HG03196 (cell line): ENCODE data around the gene TNK2.
"Not testable (repeated sequence)": the region's sequence is repeated elsewhere in the genome, so short reads cannot be mapped to it uniquely, and the experiment has no call there.

Source experiments
- ATAC-seq: cut with Tn5 transposase; IDR thresholded peaks from one replicate; pipeline ENCODE4 v1.9.1; 2021; ENCODE audit not compliant: unreplicated experiment

TNK2 gene

DNA sequence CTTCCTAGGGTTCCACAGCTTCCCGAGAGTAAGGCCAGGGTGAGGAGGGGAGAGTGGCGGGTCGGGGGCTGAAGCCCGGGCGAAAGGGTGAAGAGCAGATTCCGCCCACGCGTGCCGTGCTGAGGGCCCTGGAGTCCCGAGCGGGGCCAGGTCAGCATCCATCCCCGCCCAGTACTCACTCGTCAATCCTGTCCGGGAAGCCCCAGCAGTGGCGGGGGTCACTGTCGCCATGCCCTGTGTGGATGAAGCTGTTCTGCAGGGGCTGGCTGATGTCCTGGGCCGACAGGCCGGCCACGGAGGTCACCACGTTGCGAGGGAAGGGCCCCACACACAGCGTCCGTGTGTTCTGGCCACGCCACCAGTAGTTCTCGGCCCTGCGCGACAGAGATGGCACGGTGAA, 36.3 kb downstream of the TNK2 start:
- no peak for ATAC-seq

DNA sequence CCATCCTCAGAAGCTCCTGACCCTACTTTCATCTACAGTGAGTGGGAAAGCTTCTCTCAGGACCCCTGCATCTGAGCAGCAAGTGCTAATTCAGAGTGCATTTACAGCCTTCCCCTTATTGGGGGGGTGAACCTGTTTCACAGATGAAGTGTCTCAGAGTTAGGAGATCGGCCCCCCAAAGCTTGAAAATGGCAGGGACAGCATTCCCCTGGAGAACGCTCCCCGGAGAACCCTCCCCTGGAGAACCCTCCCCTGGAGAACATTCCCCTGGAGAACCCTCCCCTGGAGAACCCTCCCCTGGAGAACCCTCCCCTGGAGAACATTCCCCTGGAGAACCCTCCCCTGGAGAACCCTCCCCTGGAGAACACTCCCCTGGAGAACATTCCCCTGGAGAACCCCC, 36.7 kb downstream of the TNK2 start:
- ATAC-seq, result not testable (repeated sequence)

DNA sequence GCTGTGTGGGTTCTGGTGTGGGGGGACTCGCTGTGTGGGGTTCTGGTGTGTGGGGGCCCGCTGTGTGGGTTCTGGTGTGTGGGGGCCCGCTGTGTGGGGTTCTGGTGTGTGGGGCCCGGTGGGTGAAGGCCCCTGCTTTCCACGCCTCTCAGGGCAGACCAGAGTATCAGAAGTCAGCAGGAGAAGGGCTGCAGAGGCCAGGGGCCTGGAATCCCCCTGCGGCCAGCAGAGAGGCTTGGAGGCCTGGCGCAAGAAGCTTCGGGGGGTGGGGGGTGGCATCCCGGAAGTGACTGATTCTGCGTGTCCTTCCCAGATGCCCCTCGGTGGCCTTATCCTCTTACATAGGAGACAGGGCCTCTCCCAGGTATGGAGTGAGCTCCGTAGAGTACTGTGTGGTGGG, 37.4 kb downstream of the TNK2 start:
- ATAC-seq, result no peak

GRCh38 chr3:195870442-195870841, 37.9 kb downstream of the TNK2 start:
- ATAC-seq, result no peak

DNA sequence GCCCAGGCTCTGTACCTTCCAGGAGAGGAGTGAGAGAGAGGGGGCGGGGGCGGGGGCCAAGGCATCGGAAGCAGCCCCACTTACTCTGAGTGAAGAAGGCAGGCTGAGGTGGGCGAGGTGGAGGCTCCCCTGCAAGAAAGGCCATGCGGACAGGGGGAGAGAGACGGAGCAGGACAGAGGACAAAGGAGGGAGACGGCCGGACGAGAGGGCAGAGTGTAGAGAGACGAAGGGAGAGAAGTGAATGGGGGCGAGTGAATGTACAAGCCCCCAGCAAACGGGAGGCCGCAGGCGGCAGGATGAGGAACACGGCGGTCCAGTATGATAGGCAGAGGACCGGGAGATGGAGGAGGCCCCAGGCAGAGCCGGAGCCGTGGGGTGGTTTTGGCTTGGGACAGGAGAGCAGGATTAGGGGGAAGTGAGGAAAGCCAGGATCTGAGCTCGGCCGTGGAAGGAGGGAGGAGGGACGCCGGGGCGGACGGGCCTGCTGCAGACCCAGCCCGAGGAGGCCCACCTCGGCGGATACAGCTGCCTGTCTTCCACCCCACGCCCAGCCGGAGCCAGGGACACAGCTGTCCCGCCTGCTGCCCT, 38.8 kb downstream of the TNK2 start:
- no peak for ATAC-seq

GRCh38 chr3:195868866-195869412, 39.4 kb downstream of the TNK2 start:
- ATAC-seq, result no peak

GRCh38 chr3:195868336-195868865, 40.0 kb downstream of the TNK2 start:
- ATAC-seq, result no peak

DNA sequence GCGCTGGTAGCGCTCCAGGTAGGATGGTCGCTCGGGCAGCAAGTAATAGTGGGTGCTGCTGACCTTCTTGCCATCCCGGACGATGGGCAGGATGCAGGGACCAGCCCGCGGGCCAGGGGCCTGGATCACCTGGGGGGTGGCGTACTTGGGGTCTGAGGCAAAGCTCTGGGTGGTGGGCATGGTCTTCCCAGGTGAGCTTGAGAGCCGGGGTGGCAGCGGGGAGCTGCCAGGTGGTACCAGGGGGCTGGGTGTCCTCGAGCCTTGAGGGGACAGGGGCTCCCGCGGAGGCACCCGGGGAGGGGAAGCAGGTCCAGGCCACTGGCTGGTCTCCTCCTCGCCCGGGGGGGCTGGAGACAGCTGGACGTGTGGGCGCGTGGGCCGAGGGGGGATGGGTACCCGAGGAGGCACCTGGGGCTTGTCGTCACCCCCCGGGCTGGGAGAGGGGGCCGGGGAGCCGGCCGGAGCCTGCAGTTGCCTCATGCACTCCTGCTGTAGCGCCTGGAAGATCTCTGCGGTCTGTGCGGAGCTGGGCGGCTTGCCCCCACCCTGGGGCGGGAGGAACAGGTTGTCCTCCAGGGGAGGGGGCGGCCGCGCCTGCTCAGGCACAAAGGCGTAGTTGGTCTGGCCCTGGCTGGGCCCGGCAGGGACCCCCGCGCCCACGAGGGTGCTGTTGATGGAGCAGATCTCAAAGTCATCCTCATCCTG, 40.6 kb downstream of the TNK2 start:
- no peak for ATAC-seq

- no peak for ATAC-seq
Measured at GRCh38 chr3:195866686-195867511, 41.5 kb downstream of the TNK2 start.

- ATAC-seq, result no peak
Measured at GRCh38 chr3:195865752-195866151, 42.6 kb downstream of the TNK2 start.

DNA sequence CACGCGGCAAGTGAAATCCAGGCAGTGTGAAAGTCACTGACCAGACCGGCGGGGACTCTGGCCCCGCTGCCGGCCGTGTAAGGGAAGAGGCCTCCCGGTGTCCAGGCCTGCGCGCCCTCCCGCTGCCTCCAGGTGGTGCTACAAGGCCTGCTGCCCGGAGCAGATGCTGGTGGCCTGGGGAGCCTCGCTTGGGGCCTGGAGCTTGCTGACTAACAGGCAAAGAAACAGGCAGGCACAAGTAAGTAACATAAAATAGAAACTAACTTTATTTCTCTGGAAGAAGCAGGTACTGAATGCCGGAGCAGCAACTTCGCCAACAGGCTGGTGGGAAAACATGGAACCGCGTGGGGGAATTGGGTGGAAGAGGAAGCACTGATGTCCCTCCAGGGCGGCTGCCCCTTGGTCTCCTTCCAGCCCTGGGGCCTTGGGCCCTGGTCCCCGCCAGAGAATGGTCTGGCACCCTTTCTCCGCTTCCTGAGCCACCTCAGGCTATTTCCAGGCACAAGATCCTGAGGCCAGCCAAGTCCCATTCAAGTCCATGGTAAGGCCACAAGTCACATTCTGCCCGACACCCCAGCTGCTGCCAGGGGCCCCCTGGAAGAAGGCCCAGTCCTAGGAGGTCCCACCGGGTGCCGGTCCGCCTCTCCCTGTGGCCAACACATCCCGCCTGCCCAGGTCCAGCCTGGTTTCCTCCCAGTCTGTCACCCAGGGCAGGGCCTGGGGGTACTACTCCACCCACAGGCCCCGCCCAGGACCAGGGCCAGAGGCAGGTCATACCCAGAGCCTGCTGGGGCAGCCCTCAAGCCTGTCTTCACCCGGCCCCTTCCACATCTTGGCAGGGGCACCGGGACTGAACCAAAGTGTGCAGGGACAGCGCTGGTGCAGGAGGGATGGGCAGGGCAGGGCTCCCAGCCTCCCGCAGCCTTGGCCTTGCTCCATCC, 45.0 kb downstream of the TNK2 start:
- no peak for ATAC-seq

- ATAC-seq, result not testable (repeated sequence)
Measured at GRCh38 chr3:195862318-195862717, 46.0 kb downstream of the TNK2 start.

- no peak for ATAC-seq
Measured at GRCh38 chr3:195860456-195860855, 47.9 kb downstream of the TNK2 start.

- ATAC-seq, result no peak
Measured at GRCh38 chr3:195859846-195860411, 48.4 kb downstream of the TNK2 start.

- no peak for ATAC-seq
Measured at GRCh38 chr3:195859061-195859845, 49.1 kb downstream of the TNK2 start.

DNA sequence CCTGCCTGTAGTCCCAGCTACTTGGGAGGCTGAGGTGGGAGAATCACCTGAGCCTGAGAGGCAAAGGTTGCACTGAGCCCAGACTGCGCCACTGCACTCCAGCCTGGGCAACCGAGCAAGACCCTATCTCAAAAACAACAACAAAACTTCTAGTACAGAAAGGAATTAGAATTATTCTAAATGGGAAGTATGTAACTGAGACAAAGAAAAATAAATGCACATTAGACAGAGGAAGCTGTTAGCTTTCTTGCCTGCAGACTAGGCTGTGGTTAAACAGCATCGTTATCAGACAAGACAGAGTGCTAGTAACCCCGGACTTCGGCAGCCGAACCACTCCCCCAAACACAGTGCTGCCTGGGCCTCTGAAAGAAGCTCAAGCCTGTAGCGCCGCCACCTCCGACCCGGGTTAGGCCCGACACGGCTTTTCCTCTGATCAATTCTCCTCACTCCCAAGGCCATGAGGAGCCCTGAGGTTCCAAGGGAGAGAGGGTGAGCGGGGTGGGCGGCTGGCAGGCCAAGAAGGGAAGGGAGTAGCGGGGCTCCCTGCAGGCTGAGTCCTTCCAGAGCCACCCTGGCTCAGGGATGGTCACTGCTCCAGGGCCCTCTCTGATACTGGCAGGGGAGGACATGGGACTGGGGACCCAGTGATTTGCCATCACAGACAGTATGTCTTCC, 51.8 kb downstream of the TNK2 start:
- ATAC-seq, result no peak

GRCh38 chr3:195855471-195856409, 52.6 kb downstream of the TNK2 start:
- no peak for ATAC-seq
